Measurements from ENCODE around the gene PGM2L1.
A peak's percentile ranks its signal among the peaks of the same experiment; 100 is the strongest.
"Not testable (repeated sequence)": the region's sequence is repeated elsewhere in the genome, so short reads cannot be mapped to it uniquely, and the experiment has no call there.

Gene PGM2L1

DNA sequence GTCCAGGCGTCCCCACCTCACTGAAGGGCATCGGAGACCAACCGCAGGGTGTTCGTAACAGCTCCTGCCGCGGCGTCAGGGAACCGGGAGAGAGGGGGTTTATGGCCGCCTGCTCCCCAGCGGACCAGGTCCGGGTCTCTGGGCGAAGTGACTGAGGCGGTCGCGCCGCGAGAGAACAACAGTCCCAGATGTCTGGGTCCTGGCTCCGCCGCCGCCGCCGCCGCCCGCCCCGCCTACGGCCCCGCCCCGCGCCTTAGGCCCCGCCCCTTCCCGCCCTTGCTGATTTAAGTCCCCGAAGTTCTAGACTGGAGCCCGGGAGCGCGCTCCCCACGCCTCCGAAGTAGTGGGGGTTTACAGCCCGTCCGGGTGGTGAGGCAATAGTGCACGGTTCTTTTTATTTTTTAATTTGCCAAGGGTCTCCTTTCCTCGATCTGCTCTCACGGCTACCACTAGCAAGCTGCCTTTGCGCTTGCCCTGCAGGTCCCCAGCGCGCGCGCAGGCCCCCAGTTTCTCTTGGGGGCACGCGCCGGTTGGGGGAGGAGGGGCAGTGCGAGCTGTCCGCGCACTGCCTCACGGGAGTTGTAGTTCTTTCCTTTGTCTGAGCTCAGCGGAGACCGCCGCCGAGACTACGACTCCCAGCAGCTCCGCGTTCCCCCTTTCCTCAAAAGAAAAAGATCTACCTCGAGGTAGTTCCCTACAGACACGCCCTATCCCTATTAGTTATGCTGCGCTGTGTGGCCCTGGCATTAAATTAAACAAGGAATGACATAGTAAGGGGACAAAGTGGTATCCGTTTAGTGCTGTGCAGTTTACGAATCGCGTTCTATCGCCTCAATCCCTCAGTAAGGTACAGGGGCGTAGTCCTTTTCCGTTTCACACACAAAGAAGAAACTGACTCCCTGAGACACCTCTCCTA is at the start of gene PGM2L1:
PGM2L1 (minus strand) TSS at position 190 of the 916 bp plus-strand sequence. CDS start 272 bp downstream, outside the sequence.
- FAIRE-seq: peak; percentile 74

DNA sequence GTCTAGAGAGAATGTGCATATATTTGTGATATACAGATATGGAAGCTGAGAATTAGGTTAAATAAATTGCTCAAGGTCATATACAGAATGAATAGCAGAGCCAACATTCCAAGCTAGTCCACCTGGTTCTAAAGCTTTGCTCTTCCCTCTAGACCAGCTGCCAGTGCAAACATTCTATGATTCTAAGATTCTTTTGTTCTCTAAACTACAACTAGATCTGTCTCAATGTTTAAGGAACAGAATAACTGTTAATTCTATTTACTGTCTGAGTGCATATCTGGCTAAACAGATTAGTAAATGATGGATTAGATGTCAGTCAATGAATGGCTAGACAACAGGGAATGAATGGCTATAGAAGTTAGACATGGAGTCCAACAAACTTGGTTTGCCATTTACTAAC is 49.5 kb upstream of the PGM2L1 start:
- no peak for FAIRE-seq

DNA sequence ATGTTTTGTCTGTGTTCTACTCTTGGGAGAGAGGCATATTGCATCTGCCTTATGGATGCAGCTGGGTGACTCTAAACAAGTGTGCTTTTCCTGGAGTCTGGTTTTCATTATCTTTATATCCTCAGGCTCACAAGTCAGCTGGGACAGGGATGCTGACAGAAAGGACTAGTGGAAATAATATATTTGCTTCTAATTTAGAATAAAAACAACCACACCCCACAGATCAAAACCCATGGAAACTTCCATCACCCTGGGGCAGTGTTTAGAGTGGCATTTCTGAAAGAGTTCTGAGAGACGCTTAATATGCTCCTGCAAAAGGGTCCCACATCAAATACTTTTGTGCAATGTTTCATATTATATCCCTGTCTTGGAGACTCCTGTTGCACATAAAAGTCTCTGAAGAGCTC is 48.3 kb upstream of the PGM2L1 start:
- peak; percentile 71 for FAIRE-seq

DNA sequence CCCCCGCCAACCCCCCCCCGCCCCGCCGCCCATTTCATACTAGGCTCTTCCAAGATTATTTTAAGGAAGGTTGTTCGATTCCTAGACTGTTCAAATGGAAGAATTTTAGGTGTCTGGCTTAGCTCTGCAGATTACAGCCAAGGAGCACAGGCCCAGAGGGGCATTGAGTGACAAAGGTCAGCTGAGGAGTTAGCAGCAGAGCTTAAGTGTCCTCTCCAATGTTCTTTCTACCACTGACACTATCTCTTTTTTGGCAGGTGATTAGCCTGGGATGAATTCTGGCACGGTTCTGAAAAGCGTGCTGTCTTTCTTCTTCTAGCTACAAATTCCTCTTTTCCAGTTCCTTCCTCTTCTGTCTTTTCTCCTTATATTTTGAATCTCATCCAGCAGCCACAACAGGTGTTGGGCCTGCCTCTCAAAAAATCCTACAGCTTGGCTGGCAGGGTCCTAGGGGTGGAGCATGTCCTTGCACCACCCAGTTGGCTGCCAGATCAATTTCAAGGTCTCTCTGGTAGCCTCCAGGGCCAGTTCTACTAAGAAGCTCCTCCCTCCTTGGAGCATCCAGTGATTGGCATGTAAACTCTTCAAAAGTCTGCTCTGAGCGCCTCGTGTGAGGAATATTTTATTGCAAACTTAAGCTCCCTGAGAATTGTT is 46.1 kb upstream of the PGM2L1 start:
- no peak for FAIRE-seq

DNA sequence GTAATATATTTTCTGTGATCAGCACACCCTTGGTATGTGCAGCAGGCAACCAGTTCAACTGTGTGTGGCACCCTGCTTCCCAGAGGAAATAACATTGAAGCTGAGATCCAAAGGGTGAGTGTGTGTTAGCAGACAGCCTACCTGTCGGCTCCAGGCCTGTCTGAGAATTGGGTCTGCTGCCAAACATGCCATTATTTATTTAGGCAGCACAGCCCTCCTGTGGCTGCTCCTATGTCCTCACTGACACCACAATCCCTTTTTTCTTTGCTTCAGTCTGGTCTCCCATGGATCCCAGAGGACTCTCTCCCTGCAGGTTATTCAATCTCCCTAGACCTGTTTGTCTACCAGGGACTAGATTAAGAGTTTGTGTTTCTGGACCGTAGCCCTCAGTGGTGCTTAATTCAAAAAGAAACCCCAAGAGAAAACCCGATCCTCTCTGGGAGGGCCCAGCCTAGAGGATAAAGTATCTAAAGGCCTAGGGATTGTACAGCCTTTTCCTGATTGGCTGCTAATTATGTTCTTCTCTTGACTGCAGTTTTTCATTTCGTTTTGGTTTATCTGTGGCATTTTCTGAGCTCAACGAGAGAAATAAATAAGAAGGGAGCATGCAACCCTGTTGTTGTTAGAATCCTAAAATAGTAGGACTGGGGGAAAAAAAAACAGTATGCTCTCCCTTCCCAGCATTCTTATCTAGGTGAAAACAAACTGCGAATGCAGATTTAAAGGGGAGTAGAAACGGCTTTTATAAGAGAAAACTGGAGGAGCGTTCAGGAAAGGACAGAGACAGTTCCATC is 45.0 kb upstream of the PGM2L1 start:
- no peak for FAIRE-seq

DNA sequence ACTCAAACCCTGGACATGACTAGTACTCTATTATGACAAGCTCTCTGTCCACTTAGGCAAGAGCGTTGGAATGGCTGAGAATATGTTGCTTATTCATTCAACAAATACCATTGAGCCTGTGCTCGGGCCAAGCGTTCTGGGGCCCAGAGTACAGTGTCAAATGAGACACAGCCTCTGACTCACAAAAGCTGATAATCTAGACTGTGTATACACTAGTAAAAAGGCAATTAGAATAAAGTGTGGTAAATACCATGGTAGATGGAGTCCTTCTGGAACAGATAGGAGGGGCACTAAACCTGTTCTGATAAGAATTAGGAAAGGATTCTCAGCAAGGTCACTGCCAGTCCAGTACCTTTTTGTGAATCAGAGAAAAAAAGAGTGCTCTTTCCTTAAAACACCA is 44.4 kb upstream of the PGM2L1 start:
- FAIRE-seq: no peak

DNA sequence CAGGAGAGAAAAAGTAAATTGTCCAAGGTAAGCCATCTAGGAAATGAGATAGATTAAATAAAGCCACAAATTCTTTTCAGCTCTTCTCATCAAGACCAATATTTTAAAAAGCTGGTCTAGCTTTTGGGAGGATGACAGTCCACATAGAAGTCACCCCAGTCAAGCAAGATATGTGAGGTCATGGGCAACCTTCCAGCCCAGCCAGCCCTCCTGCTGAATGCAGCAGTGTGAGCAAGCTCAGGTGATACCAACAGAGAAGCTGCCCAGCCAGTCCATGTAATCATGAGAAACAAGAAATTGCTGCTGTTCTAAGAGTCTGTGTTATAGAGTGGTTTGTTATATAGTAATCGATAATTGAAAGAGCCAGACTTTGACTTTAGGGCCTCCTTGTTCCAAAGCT is 40.4 kb upstream of the PGM2L1 start:
- no peak for FAIRE-seq

DNA sequence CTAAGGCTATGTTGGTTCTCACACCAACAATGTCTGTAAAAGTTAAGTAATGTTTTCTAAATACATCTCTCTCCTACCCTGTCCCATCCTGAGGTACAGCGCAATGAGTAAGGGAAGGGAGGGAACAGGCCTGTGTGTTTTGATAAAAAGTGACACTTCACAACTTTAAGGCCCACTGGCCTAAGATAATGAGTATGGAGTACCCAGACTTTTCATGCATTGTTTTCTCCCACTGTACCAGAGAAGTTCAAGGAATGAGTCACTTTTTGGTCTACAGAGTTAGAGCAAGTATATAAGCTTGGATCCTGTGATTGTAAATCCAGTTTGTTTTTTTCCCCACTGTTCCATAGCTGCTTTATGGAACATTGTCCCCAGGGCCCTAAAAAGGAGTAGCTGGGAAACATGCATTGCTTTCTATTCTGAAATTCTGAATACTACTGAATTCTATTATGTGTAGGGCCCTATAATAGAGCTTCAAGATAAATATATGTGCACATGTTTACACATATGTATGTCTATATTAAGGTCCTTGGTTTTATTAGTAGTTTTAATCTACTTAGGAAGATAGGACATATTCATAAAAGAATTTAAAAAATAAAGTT is 39.3 kb upstream of the PGM2L1 start:
- no peak for FAIRE-seq

DNA sequence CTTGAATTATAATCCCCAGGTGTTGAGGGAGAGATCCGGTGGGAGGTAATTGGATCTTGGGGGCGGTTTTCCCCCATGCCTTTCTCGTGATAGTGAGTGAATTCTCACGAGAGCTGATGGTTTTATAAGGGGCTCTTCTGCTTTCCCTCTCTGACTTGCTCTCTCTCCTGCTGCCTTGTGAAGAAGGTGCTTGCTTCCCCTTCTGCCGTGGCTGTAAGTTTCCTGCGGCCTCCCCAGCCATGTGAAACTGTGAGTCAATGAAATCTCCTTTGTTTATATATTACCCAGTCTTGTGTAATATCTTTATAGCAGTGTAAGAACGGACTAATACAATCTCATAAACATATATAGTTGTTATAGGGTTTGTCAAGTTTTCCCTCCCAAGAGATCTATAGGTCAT is 36.3 kb upstream of the PGM2L1 start:
- FAIRE-seq: no peak

DNA sequence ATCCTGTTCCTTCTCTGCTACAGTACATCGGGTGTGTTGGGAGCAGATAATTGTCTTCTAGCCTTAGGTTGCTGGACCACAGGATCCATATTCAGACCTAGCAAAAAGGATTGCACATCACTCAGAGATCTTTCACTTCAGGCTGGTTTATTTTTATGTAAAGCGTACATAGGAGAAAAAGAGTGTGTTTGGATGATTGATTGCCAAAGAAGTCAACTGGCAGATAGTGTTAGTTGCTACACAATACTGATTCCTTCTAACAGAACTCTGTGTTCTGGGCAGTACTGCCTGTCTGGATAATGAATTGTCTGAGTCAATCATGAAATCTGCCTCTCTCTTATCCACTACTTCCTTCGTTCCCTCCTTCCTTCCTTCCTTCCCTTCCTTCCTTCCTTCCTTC is 31.0 kb upstream of the PGM2L1 start:
- FAIRE-seq: no peak

DNA sequence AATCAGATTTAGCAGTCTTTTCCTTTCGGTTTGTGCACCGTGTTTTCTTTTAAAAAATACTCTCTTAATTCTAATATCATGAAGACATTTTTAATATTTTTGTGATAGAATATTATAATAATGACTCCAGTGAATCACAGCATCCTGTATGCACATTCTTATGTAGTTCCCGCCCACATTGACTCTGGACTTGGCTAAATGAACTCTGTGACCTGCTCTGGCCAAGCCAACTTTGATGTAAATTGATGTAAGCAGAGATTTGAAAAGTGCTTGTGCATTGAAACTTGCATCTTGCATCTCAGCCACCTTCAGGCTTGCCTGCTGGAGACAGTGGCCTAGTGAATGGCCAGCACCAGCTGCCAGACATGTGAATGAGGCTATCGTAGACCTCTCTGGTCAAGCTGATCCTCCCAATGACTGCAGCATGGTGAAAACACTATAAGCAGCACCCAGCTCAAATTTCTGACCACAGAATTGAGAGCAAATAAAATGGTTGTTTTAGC is 29.2 kb upstream of the PGM2L1 start:
- no peak for FAIRE-seq

DNA sequence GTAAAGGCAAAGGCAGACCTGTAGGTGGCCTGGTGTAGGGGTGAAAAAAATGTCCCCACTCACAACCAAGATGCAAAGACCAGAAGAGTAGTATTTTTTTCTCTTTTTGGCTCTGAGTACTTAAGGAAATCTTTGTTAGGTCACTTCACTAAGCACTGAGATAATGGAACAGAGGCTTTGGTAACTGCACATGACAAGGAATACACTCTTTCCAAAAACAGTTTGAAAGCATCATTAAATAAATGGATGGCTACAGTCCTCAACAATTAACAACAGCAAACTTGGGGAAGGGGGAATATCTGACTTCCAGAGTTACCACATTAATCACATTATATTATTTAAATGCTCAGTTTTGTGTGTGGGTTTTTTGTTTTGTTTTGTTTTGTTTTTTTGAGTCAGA is 26.9 kb upstream of the PGM2L1 start:
- FAIRE-seq: no peak

DNA sequence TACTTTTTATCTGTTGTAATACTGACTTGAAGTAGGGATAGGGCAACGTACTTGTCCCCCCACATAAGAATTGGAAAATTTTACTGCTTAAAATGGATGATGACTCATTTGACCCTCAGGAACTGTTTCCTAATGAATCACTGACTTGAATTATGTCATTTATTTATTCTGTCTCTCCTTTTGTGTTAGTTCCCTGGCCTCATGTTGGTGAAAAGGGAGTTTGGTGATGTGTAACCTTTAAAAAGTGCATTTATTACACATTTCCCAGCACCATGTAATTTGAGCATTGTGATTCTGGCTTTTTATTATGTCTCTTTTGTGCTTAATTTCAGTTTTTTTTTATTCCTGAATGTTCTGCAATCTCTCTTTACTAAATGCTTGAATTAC is 20.3 kb upstream of the PGM2L1 start:
- FAIRE-seq: peak; percentile 84

DNA sequence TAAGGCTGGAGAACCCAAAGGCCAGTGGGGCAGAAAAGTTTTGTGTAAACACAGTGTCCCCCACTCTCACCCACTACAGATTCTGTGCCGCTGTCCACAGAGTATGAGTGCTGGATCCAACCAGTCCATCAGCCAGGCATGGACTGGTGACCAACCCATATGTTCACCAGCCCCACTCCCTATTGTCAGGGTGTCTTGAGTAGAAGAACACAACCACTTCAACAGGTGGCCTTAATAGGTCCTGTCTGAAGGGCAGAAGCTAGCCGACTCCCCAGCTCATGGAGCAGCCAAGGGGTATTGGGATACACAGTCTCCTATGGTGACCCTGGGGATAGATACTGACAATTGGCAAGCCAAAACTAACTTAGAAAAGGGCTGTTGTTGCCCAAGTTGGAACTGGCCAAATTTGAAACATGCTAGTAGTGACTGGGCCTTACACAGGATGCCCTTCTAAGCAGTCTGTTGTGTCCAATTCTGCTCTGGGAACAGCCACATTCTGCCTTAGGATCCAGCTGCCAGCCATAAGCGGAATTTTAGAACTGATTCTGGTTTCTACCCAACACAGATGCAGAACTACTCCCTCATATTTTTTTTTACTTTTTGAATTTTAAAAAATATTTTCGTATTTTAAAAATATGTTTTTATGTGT is 19.8 kb upstream of the PGM2L1 start:
- no peak for FAIRE-seq

DNA sequence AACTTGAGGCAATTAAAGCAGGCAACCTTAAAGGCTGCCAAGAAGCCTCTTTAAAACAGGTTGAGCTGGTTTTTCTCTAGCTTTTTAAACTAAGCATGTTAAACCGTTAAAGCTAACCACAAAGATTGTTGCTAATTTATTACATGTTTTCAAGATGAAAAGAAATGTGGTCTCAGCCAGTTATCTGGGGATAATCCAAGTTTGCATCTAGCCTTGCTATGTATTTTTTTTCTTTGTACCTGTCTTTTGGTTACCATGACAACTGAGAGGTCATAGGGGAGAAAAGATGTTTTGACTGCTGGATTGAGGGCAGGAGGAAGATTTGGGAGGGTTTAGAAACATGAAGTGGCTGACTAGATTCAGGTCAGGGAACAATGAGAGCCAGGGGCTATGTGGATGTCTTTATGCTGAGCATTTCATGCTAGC is 19.2 kb upstream of the PGM2L1 start:
- FAIRE-seq: peak; percentile 96

DNA sequence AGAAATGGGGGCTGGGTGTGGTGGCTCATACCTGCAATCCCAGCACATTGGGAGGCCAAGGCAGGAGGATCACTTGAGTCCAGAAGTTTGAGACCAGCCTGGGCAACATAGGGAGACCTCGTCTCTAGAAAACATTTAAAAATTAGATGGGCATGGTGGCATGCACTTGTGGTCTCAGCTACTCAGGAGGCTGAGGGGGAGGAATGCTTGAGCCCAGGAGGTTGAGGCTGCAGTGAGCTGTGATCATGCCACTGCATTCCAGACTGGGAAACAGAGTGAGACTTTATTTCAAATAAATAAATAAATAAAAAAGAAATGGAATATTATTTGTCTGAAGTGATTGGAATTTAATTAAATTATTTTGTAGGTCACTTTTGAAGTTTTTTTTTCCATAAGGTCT is 18.7 kb upstream of the PGM2L1 start:
- FAIRE-seq: not testable (repeated sequence)

DNA sequence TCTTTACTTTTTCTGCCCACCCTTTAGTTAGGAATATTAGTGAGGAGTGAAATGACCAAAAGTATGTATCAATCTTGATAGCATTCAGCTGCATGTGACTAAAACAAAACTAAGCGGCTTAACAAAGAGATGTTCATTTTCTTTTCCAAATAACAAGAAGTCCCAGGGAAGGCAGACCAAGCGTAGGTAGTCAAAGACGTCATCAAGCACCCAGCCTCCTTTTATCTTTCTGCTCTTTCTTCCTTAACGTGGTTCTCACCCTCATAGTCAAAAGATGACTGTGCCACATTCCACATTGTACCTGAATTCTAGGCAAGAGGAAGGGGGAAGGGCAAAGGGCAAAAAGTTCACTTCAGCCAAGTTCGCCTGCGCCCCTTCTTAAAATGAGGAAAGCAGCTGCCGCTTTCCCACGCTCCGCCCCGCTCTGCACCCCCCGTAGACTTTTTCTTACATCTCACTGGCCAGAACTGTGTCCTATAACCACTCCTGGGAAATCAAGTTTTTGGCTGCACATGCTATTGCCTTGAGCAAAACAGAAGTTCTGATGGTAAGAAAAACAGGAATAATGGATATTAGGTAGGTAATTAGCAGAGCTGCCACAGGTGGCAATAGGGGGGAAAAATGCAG is 14.6 kb upstream of the PGM2L1 start:
- no peak for FAIRE-seq

DNA sequence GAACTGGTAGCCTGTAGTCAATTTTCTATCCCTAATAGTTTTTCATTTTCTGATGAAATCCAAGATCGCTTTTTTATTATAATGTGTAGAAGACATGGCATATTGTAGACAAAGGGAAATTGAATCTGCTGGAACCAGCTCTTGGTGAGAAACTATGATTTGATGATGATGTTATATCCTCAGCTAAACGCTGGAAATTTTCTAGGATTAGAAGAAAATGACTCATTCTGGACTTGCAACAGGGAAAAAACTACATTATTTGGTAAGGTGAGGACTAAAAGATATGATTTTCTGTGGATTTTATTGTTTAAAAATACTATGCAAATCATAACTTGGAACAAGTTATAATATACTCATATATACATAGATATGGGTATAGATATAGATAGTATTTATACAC is 14.1 kb upstream of the PGM2L1 start:
- no peak for FAIRE-seq

DNA sequence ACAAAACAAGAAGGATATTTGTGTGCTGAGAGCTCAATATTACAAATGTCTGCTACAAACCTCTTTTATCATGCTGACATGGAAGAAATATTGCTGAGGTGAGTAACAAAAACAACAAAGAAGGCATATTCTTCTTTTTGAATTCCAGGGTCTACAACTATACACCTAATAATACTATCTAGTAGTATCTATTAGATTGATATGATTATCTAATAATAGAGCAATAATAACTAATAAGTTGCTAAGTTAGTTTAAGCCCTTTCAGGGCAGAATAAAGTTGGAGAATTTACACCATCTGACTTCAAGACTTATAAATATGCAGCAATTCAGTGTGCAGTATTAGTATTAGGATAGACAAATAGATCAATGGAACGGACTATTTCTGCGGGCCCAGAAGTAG is 11.4 kb upstream of the PGM2L1 start:
- FAIRE-seq: no peak

DNA sequence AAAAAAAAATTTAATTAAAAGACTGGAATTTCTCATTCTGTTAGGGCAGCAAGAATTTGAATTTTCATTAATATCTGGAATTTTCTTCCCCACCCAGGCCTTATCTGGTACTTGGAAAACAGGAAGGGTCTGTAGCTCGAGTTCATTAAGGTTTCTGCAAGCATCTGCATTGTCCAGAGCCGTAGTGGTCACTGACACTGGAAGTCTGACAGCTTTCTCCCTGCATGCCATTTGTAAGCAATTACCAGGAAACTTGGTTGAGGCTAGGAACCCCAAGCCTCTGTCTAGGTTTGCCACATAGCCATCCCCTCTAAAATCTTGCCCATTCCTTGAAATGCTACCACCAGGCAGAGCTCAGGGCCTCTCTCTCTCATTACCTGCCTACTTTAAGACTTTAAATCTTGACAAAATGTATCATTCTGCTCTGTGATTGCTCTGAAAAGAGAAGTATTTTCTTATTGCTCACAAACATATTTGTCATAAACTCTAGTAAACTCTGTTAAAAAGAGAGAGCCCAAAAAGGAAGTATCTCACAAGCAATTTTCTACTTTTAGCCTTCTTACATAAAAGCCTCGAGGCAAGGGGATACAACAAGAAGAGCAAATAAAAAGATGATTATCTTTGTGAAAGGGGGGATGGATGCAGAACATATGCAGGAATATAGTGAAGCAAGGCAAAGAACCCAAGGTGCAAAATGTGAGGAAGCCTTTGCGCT is 5.5 kb upstream of the PGM2L1 start:
- FAIRE-seq: no peak

DNA sequence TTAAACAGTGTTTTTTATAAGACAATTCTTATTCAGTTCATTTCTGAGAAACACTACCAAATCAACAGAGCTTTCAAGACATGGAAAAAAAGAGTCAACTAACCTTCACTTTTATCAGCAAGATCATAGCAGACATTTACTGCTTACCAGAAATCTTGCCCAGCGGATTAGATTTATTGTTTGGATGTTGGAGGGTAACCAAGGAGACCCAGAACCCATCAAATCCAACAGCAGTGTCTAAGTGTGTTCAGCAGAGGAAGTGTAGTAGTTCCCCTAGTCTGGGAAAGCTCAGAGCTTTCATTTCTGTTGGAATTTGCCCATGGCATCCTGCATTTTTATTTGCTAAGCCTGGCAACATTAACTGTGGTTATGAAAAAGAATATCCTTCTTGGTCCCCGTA is 2.4 kb upstream of the PGM2L1 start:
- FAIRE-seq: no peak

Data from endometrium (tissue), 2 donors.